H1 (cell line): ENCODE data around the gene EXOC6. TPM values are rescaled to one million over a fixed set of nuclear protein-coding genes. Genes with fewer than 3 reads are reported as not detected.

Source experiments
- CTCF ChIA-PET: fragments of 300-600 bp; sonication (Branson Sonifier 250); formaldehyde crosslinking; loops from one replicate; lab custom pipeline; 2021; ENCODE audit not compliant: partially characterized antibody; lab: Charles Lee
- POLR2A ChIA-PET: fragments of 300-600 bp; sonication (Branson Sonifier 250); formaldehyde crosslinking; loops from one replicate; lab custom pipeline; 2021; ENCODE audit warnings: inconsistent platforms; ENCODE audit not compliant: partially characterized antibody; lab: Charles Lee
- DNase-seq, 2 experiments: peaks; one replicate each; pipeline versions ENCODE4 v3.0.0 to v3.0.0-alpha.2; 2010 to 2022; ENCODE audit warnings: low spot score in 2 of 2, low read depth in 1 of 2, mixed read lengths in 1 of 2
- FAIRE-seq: peaks from 2 replicates; lab custom pipeline; 2011; peaks lifted over from hg19 to GRCh38; lab: Jason Lieb, UNC
- H2AFZ ChIP-seq: 2 replicates; pipeline ENCODE4 v1.8.1; 2012; ENCODE audit warnings: low read length, inconsistent platforms
- H2AK5ac ChIP-seq: 2 replicates; pipeline ENCODE4 v1.6.1; 2013; ENCODE audit warnings: low read depth, low read length
- H2BK120ac ChIP-seq: replicated peaks from 2 replicates; pipeline ENCODE3; 2013; ENCODE audit warnings: low read depth, low read length, inconsistent platforms
- H2BK12ac ChIP-seq: 2 replicates; pipeline ENCODE4 v1.6.1; 2013; ENCODE audit warnings: low read depth, low read length
- H2BK15ac ChIP-seq: 2 replicates; pipeline ENCODE4 v1.6.1; 2013; ENCODE audit warnings: low read length
- H2BK20ac ChIP-seq: 2 replicates; pipeline ENCODE4 v1.6.1; 2013; ENCODE audit warnings: low read length
- H2BK5ac ChIP-seq: 2 replicates; pipeline ENCODE4 v1.6.1; 2013; ENCODE audit warnings: low read depth, low read length
- H3K14ac ChIP-seq: 2 replicates; pipeline ENCODE4 v1.6.1; 2013; ENCODE audit warnings: inconsistent platforms; ENCODE audit not compliant: insufficient read length
- H3K18ac ChIP-seq: 2 replicates; pipeline ENCODE4 v1.6.1; 2013; ENCODE audit warnings: low read length; ENCODE audit errors: extremely low read depth
- H3K23ac ChIP-seq: 2 replicates; pipeline ENCODE4 v1.6.1; 2013; ENCODE audit warnings: inconsistent platforms; ENCODE audit not compliant: insufficient read length
- H3K23me2 ChIP-seq: 2 replicates; pipeline ENCODE4 v1.6.1; 2013; ENCODE audit warnings: low read depth, low read length
- H3K27ac ChIP-seq: 2 replicates; pipeline ENCODE4 v1.6.1; 2011; ENCODE audit warnings: low read depth, low read length, inconsistent platforms
- H3K27me3 ChIP-seq, 4 experiments: replicated peaks in 1 of 4; 1 replicate in 1 of 4; 2 replicates in 3 of 4; pipeline versions ENCODE4 v1.6.1 to v1.8.1; 2011 to 2013; ENCODE audit warnings: low read length in 3 of 4, mild to moderate bottlenecking in 3 of 4, inconsistent platforms in 2 of 4, mixed read lengths in 2 of 4, moderate library complexity in 1 of 4; ENCODE audit not compliant: control insufficient read depth in 3 of 4, insufficient read depth in 3 of 4; ENCODE audit errors: extremely low read depth in 1 of 4
- H3K36me3 ChIP-seq, 4 experiments: 2 replicates each; pipeline versions ENCODE4 v1.6.1 to v1.8.1; 2011 to 2013; ENCODE audit warnings: mild to moderate bottlenecking in 4 of 4, low read length in 3 of 4, moderate library complexity in 2 of 4, control low read depth in 1 of 4, inconsistent platforms in 1 of 4; ENCODE audit not compliant: insufficient read depth in 4 of 4, control insufficient read depth in 2 of 4
- H3K4ac ChIP-seq: replicated peaks from 2 replicates; pipeline ENCODE3; 2013; ENCODE audit warnings: low read length, low read depth, mixed read lengths, inconsistent platforms; ENCODE audit not compliant: insufficient read length
- H3K4me1 ChIP-seq, 4 experiments: replicated peaks in 1 of 4; 1 replicate in 1 of 4; 2 replicates in 3 of 4; pipeline versions ENCODE4 v1.6.1 to v1.8.1; 2011 to 2013; ENCODE audit warnings: low read length in 3 of 4, inconsistent platforms in 2 of 4, mixed read lengths in 1 of 4; ENCODE audit not compliant: insufficient read depth in 4 of 4, control insufficient read depth in 3 of 4
- H3K4me2 ChIP-seq, 2 experiments: 2 replicates each; pipeline versions ENCODE4 v1.6.1 to v1.8.1; 2011 to 2013; ENCODE audit warnings: low read depth in 2 of 2, low read length in 2 of 2, control low read depth in 1 of 2, inconsistent platforms in 1 of 2, mild to moderate bottlenecking in 1 of 2; ENCODE audit not compliant: insufficient read depth in 1 of 2
- H3K4me3 ChIP-seq, 4 experiments: fragments of 200-600, 300-600 bp in 1 of 4; sonication (generic), shearing (Covaris generic), sonication (Bioruptor Twin) in 1 of 4; 2 replicates each; pipeline versions ENCODE4 v1.5.1 to v1.8.1; 2011 to 2016; ENCODE audit warnings: low read length in 4 of 4, low read depth in 3 of 4, control low read depth in 2 of 4, inconsistent platforms in 2 of 4, mild to moderate bottlenecking in 2 of 4, mixed read lengths in 1 of 4, moderate library complexity in 1 of 4; ENCODE audit not compliant: insufficient read depth in 2 of 4; ENCODE audit errors: extremely low read depth in 1 of 4
- H3K56ac ChIP-seq: replicated peaks from 2 replicates; pipeline ENCODE3; 2013; ENCODE audit warnings: low read depth, mild to moderate bottlenecking, mixed read lengths, low read length, inconsistent platforms; ENCODE audit not compliant: insufficient read length
- H3K79me1 ChIP-seq: 2 replicates; pipeline ENCODE4 v1.6.1; 2013; ENCODE audit warnings: low read depth, low read length, control low read depth
- H3K79me2 ChIP-seq, 2 experiments: 2 replicates each; pipeline versions ENCODE4 v1.6.1 to v1.8.1; 2012 to 2013; ENCODE audit warnings: low read length in 2 of 2, mild to moderate bottlenecking in 2 of 2, inconsistent platforms in 1 of 2; ENCODE audit not compliant: insufficient read depth in 2 of 2, control insufficient read depth in 1 of 2
- H3K9ac ChIP-seq, 4 experiments: replicated peaks in 1 of 4; 1 replicate in 1 of 4; 2 replicates in 3 of 4; pipeline versions ENCODE4 v1.6.1 to v1.8.1; 2011 to 2013; ENCODE audit warnings: low read depth in 3 of 4, low read length in 3 of 4, control low read depth in 2 of 4, mild to moderate bottlenecking in 2 of 4, moderate library complexity in 2 of 4, inconsistent platforms in 1 of 4; ENCODE audit errors: extremely low read depth in 1 of 4
- H3K9me3 ChIP-seq, 2 experiments: 2 replicates each; pipeline versions ENCODE4 v1.6.1 to v1.8.1; 2012 to 2013; ENCODE audit warnings: mild to moderate bottlenecking in 2 of 2, moderate library complexity in 2 of 2, control low read depth in 1 of 2, inconsistent platforms in 1 of 2, low read depth in 1 of 2, low read length in 1 of 2, mixed read lengths in 1 of 2; ENCODE audit not compliant: insufficient read depth in 2 of 2
- H4K20me1 ChIP-seq, 2 experiments: replicated peaks in 1 of 2; 2 replicates each; pipeline versions ENCODE3 to v1.8.1; 2011 to 2013; ENCODE audit warnings: inconsistent platforms in 2 of 2, low read length in 2 of 2, mild to moderate bottlenecking in 1 of 2; ENCODE audit not compliant: insufficient read depth in 2 of 2, control insufficient read depth in 1 of 2
- H4K5ac ChIP-seq: 2 replicates; pipeline ENCODE4 v1.6.1; 2013; ENCODE audit warnings: low read length, low read depth, mixed read lengths, inconsistent platforms; ENCODE audit not compliant: insufficient read length
- H4K8ac ChIP-seq: 2 replicates; pipeline ENCODE4 v1.8.0; 2013; ENCODE audit warnings: mild to moderate bottlenecking, moderate library complexity, low read length, inconsistent platforms; ENCODE audit not compliant: insufficient read depth; ENCODE audit errors: extremely low read depth
- H4K91ac ChIP-seq: replicated peaks from 2 replicates; pipeline ENCODE3; 2013; ENCODE audit warnings: low read length, mixed read lengths, inconsistent platforms; ENCODE audit not compliant: insufficient read length
- E2F6 ChIP-seq: IDR thresholded peaks from 2 replicates; pipeline ENCODE4 v1.6.1; 2012; ENCODE audit warnings: inconsistent platforms
- KDM1A ChIP-seq: fragments of 200-600, 300-600 bp; sonication (generic); IDR thresholded peaks from 2 replicates; pipeline ENCODE4 v1.7.1; 2016; ENCODE audit warnings: mild to moderate bottlenecking, low read length, borderline replicate concordance
- KDM4A ChIP-seq: IDR thresholded peaks from one replicate; pipeline ENCODE4 v1.7.1; 2012; ENCODE audit warnings: low read depth, mild to moderate bottlenecking, moderate library complexity, low read length, inconsistent platforms; ENCODE audit not compliant: severe bottlenecking
- RBBP5 ChIP-seq: IDR thresholded peaks from 2 replicates; pipeline ENCODE4 v1.7.1; 2012; ENCODE audit warnings: low read depth, mild to moderate bottlenecking, inconsistent platforms, low read length, moderate library complexity, borderline replicate concordance
- RNF2 ChIP-seq: fragments of 200-900, 300-1000 bp; sonication (generic); IDR thresholded peaks from 2 replicates; pipeline ENCODE4 v1.7.1; 2016; ENCODE audit warnings: borderline replicate concordance, low read depth, mild to moderate bottlenecking, antibody characterized with exemption, low read length; ENCODE audit not compliant: poor library complexity, severe bottlenecking; ENCODE audit errors: missing control alignments
- SP1 ChIP-seq: IDR thresholded peaks from 2 replicates; pipeline ENCODE4 v1.6.1; 2011; ENCODE audit warnings: low read depth, low read length
- SP4 ChIP-seq: IDR thresholded peaks from 2 replicates; pipeline ENCODE4 v1.6.1; 2012; ENCODE audit warnings: low read length, inconsistent platforms
- SUZ12 ChIP-seq: fragments of 200-600 bp; sonication (generic); IDR thresholded peaks from 2 replicates; pipeline ENCODE4 v1.6.1; 2012; ENCODE audit warnings: mild to moderate bottlenecking, inconsistent platforms, low read length, moderate library complexity, mixed read lengths
- WGBS, 2 experiments: shearing (Covaris generic) in 1 of 2; methylation state at CpG; one replicate each; pipeline versions ENCODE4 v1.1.6 to v1.1.7; 2013 to 2015; ENCODE audit warnings: low lambda C conversion rate in 2 of 2, mixed read lengths in 2 of 2, inconsistent platforms in 1 of 2, low coverage in 1 of 2, missing lambda C conversion rate in 1 of 2; ENCODE audit not compliant: insufficient replicate concordance in 2 of 2, insufficient coverage in 1 of 2, insufficient read length in 1 of 2; ENCODE audit errors: extremely low coverage in 1 of 2, missing lambda C conversion rate in 1 of 2; 5-methylcytosine and 5-hydroxymethylcytosine counted together
- polyA plus RNA-seq, 7 experiments: library from polyadenylated mRNA; depleted of rRNA in 3 of 7; stranded (reverse) in 5 of 7; unstranded in 2 of 7; fragments of >200 nt in 5 of 7; fragments of 200-250 nt in 2 of 7; gene quantifications; 1 replicate in 5 of 7; 2 replicates in 1 of 7; 4 replicates in 1 of 7; pipeline versions ENCODE4 v1.2.1 to v1.2.3, GENCODE V29; 2011 to 2013; ENCODE audit warnings: missing spikeins in 2 of 7, mixed read lengths in 2 of 7
- total RNA-seq: library from RNA; stranded (reverse); fragmentation: NEBNext Ultra II Directional; extraction: Animal tissue kit (Norgen Biotek cat#: 25700); gene quantifications from 2 replicates; pipeline ENCODE4 v1.2.1, GENCODE V29; 2021
- TF ChIP-seq, protein P1 (sequence below): IDR thresholded peaks from 2 replicates; pipeline ENCODE4 v1.6.1; 2012; ENCODE audit warnings: inconsistent platforms

Gene EXOC6
- total and polyA plus RNA-seq, 2 of the 8 experiments (the other 6 are each of a cell fraction or from before 2014, with no cell fraction given), result 1.7 to 4.5 TPM

DNA sequence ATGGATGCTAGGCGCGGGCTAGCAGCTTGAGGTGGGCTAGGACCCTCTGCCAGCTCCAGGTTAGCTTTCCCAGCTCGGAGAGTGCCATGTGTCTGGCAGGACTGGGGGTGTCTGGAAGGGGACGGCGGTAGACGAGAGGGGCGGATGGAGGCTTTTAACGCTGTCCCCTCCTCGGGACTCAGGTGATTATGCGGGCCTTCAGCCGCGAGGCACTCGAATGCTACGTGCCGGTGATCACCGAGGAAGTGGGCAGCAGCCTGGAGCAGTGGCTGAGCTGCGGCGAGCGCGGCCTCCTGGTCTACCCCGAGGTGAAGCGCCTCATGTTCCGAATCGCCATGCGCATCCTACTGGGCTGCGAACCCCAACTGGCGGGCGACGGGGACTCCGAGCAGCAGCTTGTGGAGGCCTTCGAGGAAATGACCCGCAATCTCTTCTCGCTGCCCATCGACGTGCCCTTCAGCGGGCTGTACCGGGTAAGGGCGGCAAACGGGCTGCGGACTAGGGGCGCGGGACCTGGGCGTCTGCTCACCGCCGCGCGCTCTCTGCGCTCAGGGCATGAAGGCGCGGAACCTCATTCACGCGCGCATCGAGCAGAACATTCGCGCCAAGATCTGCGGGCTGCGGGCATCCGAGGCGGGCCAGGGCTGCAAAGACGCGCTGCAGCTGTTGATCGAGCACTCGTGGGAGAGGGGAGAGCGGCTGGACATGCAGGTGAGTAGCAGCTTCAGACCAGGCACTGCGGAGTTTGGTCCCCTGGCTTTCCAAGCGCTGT, 226.5 kb downstream of the EXOC6 start:
- FAIRE-seq (no peak), DNase-seq (peak in 1 of 2 experiments; percentile 82)
- peaks cover 0 to 38% (median 1%) of the 10 kb centered on the region in 4 experiments; a peak in 4 of 8 replicates for H3K36me3 ChIP-seq
- H3K23ac ChIP-seq, result no peak overlapping the region
- H3K79me2 ChIP-seq, result no peaks in the 10 kb centered on the region; a peak in 1 of 4 replicates
- peak overlapping the region; percentile 62 for H4K8ac ChIP-seq
- H3K4me1 ChIP-seq, result peaks cover 4 to 30% (median 25%) of the 10 kb centered on the region in 4 experiments
- peak overlapping the region; percentile 43; the same call in 1 of the 2 replicates for H2BK12ac ChIP-seq
- H2BK20ac ChIP-seq, result peak overlapping the region; percentile 72; the same call in 1 of the 2 replicates
- peak overlapping the region; percentile 81; the same call in 1 of the 2 replicates for H2BK15ac ChIP-seq
- no peaks in the 10 kb centered on the region for H3K9me3 ChIP-seq
- peaks cover 0 to 9% of the 10 kb centered on the region in 2 experiments for H4K20me1 ChIP-seq
- ChIA-PET POLR2A (interaction anchor here (5.3 kb wide), 1 partner anchor 11 kb away, joined by 26 read pairs; no protein-coding TSS in a partner anchor), CTCF (interaction anchor here (0.9 to 18.5 kb wide), 9 partner anchors 12 to 436 kb away, joined by 3 to 363 read pairs (median 5); partner anchors contain the start of gene CYP26C1)
- H3K14ac ChIP-seq, result no peak overlapping the region
- H3K18ac ChIP-seq, result peak overlapping the region; percentile 97
- peak overlapping the region; percentile 44 for H3K4ac ChIP-seq
- H3K27ac ChIP-seq, result no peak overlapping the region
- H3K27me3 ChIP-seq, result peaks cover 60 to 73% (median 71%) of the 10 kb centered on the region in 4 experiments
- peak overlapping the region; percentile 51; the same call in 1 of the 2 replicates for H2AFZ ChIP-seq
- peaks cover 16% of the 10 kb centered on the region for H3K23me2 ChIP-seq
- peak overlapping the region; percentile 52; the same call in 1 of the 2 replicates for H2BK5ac ChIP-seq
- peak overlapping the region; percentile 66 to 83 (median 69) for H3K4me3 ChIP-seq
- H4K5ac ChIP-seq, result no peak overlapping the region
- H2AK5ac ChIP-seq, result no peak overlapping the region
- no peak overlapping the region for H2BK120ac ChIP-seq
- peak overlapping the region in 2 of 4 experiments; percentile 45 to 48; a peak in 3 of 7 replicates for H3K9ac ChIP-seq
- H3K4me2 ChIP-seq, result peak overlapping the region; percentile 95 to 99
- H3K79me1 ChIP-seq, result no peaks in the 10 kb centered on the region
- 2% methylated on average over 63 of the region's 67 CpGs; no CpG with 5 or more reads in 1 of the 2 experiments for WGBS, 2 experiments
- H3K56ac ChIP-seq, result no peak overlapping the region
- no peak overlapping the region for H4K91ac ChIP-seq
- TF ChIP-seq, protein P1, sequence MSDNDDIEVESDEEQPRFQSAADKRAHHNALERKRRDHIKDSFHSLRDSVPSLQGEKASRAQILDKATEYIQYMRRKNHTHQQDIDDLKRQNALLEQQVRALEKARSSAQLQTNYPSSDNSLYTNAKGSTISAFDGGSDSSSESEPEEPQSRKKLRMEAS, result peak; percentile 1
- 0 out of 2 replicates have a peak, but pooled peaks have one; percentile 5 for TF ChIP-seq RBBP5
- TF ChIP-seq KDM4A, result peak; percentile 42
- TF ChIP-seq SUZ12, result peak; percentile 99
- peak; percentile 85 for TF ChIP-seq RNF2
- TF ChIP-seq SP4, result no peak
- peak; percentile 66 for TF ChIP-seq E2F6
- TF ChIP-seq KDM1A, result 0 out of 2 replicates have a peak, but pooled peaks have one; percentile 8
- TF ChIP-seq SP1, result no peak
